AG04449 (cell line): ENCODE data around the gene TUBA8.

Source experiments
- CTCF ChIA-PET: fragments of 350-600 bp; formaldehyde crosslinking; extraction: SDS; loops from one replicate; lab custom pipeline; 2021; ENCODE audit warnings: antibody characterized with exemption; lab: Yijun Ruan, JAX
- POLR2A ChIA-PET: fragments of 400-600, 350-600 bp; formaldehyde crosslinking; extraction: SDS; loops from one replicate; lab custom pipeline; 2020; ENCODE audit warnings: antibody characterized with exemption, inconsistent platforms; lab: Yijun Ruan, JAX
- DNase-seq: peaks from one replicate; pipeline ENCODE4 v3.0.0-alpha.2; 2010; ENCODE audit warnings: low read depth, low spot score
- H3K4me3 ChIP-seq: 2 replicates; pipeline ENCODE4 v1.5.1; 2011; ENCODE audit warnings: low read depth, mild to moderate bottlenecking, control low read depth, low read length
- CTCF ChIP-seq: IDR thresholded peaks from one replicate; pipeline ENCODE4 v1.5.1; 2011; ENCODE audit warnings: mild to moderate bottlenecking, moderate library complexity, low read length, control low read depth, inconsistent platforms; ENCODE audit not compliant: insufficient read depth; ENCODE audit errors: missing control alignments

TUBA8 gene

GRCh38 chr22:18113680-18114394, 3.2 kb downstream of the TUBA8 start:
- CTCF ChIA-PET: no interaction called here
- TF ChIP-seq CTCF: no peak
- POLR2A ChIA-PET: no interaction called here
- no peak for DNase-seq
- H3K4me3 ChIP-seq: no peak overlapping the region

- DNase-seq: no peak
- no peak overlapping the region for H3K4me3 ChIP-seq
- no peak for TF ChIP-seq CTCF
- ChIA-PET CTCF (no interaction called here), POLR2A (no interaction called here)
Observed at GRCh38 chr22:18114495-18114894, 3.9 kb downstream of the TUBA8 start.

- ChIA-PET POLR2A (no interaction called here), CTCF (interaction anchor here (0.8 kb wide), 1 partner anchor 17 kb away, joined by 3 read pairs; no protein-coding TSS in a partner anchor)
- no peak for TF ChIP-seq CTCF
- no peak for DNase-seq
- no peak overlapping the region for H3K4me3 ChIP-seq
Observed at GRCh38 chr22:18114976-18115652, 4.5 kb downstream of the TUBA8 start.

- no peak for DNase-seq
- CTCF ChIA-PET: interaction anchor here (0.8 kb wide), 1 partner anchor 18 kb away, joined by 3 read pairs; no protein-coding TSS in a partner anchor
- H3K4me3 ChIP-seq: no peak overlapping the region
- TF ChIP-seq CTCF: no peak
- POLR2A ChIA-PET: no interaction called here
Observed at GRCh38 chr22:18115906-18116371, 5.3 kb downstream of the TUBA8 start.

- no peak for TF ChIP-seq CTCF
- no peak for DNase-seq
- ChIA-PET POLR2A (no interaction called here), CTCF (no interaction called here)
- no peak overlapping the region for H3K4me3 ChIP-seq
Observed at GRCh38 chr22:18116634-18117033, 6.0 kb downstream of the TUBA8 start.

- POLR2A ChIA-PET: no interaction called here
- H3K4me3 ChIP-seq: no peak overlapping the region
- CTCF ChIA-PET: no interaction called here
Observed at GRCh38 chr22:18118345-18118915, 7.8 kb downstream of the TUBA8 start.

More at GRCh38 chr22:18118345-18118915, 7.8 kb downstream of the TUBA8 start:
- no peak for DNase-seq
- TF ChIP-seq CTCF: no peak
